HG03095 (cell line): ENCODE data around the gene OLFM1.

Experiments
- ATAC-seq: cut with Tn5 transposase; IDR thresholded peaks from one replicate; pipeline ENCODE4 v1.9.1; 2021; ENCODE audit warnings: moderate library complexity; ENCODE audit not compliant: unreplicated experiment

Gene OLFM1

GRCh38 chr9:135167849-135168655 is 80.6 kb downstream of the OLFM1 start:
- ATAC-seq = no peak

- ATAC-seq = no peak
Observed at GRCh38 chr9:135169709-135170226, 82.3 kb downstream of the OLFM1 start.

- no peak for ATAC-seq
Observed at GRCh38 chr9:135170535-135170934, 83.1 kb downstream of the OLFM1 start.
